Measurements from ENCODE around the gene ARHGAP22.

DNA sequence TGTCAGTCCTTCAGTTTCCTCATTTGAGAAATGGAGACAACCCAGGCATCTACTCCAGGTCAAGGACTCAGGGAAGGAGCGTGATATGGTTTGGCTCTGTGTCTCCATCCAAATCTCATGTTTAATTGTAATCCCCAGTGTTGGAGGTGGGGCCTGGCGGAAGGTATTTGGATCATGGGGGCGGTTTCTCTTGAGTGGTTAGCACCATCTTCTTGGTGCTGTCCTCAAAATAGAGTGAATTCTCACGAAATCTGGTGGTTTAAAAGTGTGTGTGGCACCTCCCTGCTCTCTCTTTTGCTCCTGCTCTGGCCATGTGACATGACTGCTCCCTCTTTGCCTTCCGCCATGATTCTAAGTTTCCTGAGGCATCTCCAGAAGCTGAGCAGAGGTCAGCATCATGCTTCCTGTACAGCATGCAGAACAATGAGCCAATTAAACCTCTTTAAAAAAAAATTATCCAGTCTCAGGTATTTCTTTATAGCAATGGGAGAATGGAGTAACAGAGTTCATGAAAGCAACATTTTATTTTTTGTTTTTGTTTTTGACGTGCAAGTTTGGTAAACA, 30.0 kb downstream of the ARHGAP22 start:
- no peak for TF ChIP-seq CTCF (conservative IDR thresholded peaks at IDR 0.05; ENCODE audit: low read length)
- TF ChIP-seq EZH2phosphoT487 (IDR thresholded peaks at IDR 0.05; ENCODE audit: borderline replicate concordance, low read depth, low read length) = no peak

Data from OCI-LY7 (cell line).